HepG2 (cell line): Measurements from ENCODE around the gene TGIF1.

Experiments used
- ATF1 ChIP-seq: IDR thresholded peaks from 2 replicates; pipeline ENCODE4 v1.6.1; 2016; ENCODE audit warnings: mild to moderate bottlenecking, control low read depth
- CREB1 ChIP-seq, 2 experiments: fragments of 450-650 bp in 1 of 2; IDR thresholded peaks; 2 replicates each; pipeline ENCODE4 v1.6.1; 2016 to 2017; ENCODE audit warnings: control low read depth in 1 of 2, mild to moderate bottlenecking in 1 of 2, missing compliant biosample characterization in 1 of 2, missing genetic modification characterization in 1 of 2
- KLF16 ChIP-seq, 2 experiments: sonication (generic) in 1 of 2; formaldehyde crosslinking in 1 of 2; IDR thresholded peaks; 2 replicates each; pipeline versions ENCODE4 v1.6.1 to v1.8.0; 2016 to 2023; ENCODE audit warnings: missing genetic modification reagents in 2 of 2, missing compliant biosample characterization in 1 of 2
- NCOA5 ChIP-seq: sonication (generic); formaldehyde crosslinking; IDR thresholded peaks from 2 replicates; pipeline ENCODE4 v1.4.0; 2020; ENCODE audit warnings: missing genetic modification reagents
- NKX3-1 ChIP-seq: sonication (generic); formaldehyde crosslinking; IDR thresholded peaks from 2 replicates; pipeline ENCODE4 v1.5.0; 2020; ENCODE audit warnings: missing genetic modification reagents
- PHF21A ChIP-seq: sonication (generic); formaldehyde crosslinking; IDR thresholded peaks from 2 replicates; pipeline ENCODE4 v1.5.0; 2020; ENCODE audit warnings: mild to moderate bottlenecking, missing genetic modification reagents
- RFX5 ChIP-seq: IDR thresholded peaks from 2 replicates; pipeline ENCODE4 v1.6.1; 2011; ENCODE audit warnings: low read depth, low read length, improper control_type of control experiment
- ZNF138 ChIP-seq: sonication (generic); formaldehyde crosslinking; IDR thresholded peaks from 2 replicates; pipeline ENCODE4 v1.5.0; 2020; ENCODE audit warnings: mild to moderate bottlenecking, low read depth, missing genetic modification reagents
- ZNF274 ChIP-seq: sonication (generic); formaldehyde crosslinking; IDR thresholded peaks from 2 replicates; pipeline ENCODE4 v1.5.1; 2020; ENCODE audit warnings: mild to moderate bottlenecking, missing genetic modification reagents
- TF ChIP-seq, protein P1 (sequence below): sonication (generic); formaldehyde crosslinking; IDR thresholded peaks from 2 replicates; pipeline ENCODE4 v1.5.0; 2020; ENCODE audit warnings: mild to moderate bottlenecking, missing genetic modification reagents, moderate library complexity

DNA sequence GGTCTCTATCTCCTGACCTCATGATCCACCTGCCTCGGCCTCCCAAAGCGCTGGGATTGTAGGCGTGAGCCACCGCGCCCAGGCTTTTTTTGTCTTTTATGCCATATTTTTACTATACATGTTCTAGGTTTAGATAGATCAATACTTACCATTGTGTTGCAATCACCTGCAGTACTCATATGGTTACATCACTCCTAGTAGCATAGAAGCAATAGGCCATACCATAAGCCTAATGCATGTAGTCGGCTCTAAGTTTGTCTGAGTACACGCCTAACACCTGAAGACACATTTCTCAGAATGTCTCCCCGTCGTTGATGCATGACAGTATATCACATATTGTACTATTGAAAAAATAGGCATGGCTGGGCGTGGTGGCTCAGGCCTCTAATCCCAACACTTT, 27.1 kb upstream of the TGIF1 start:
- TF ChIP-seq PHF21A (CRISPR knock-in tag) (no peak), KLF16 (CRISPR knock-in tag; IDR thresholded peaks at IDR 0.05) (no peak), NKX3-1 (CRISPR knock-in tag) (no peak), NCOA5 (no peak), CREB1 (IDR thresholded peaks at IDR 0.05) (no peak), CREB1 (CRISPR knock-in tag; IDR thresholded peaks at IDR 0.05) (no peak), ZNF138 (no peak), RFX5 (no peak), ZNF274 (no peak), ATF1 (CRISPR knock-in tag) (no peak)
- TF ChIP-seq, protein P1, sequence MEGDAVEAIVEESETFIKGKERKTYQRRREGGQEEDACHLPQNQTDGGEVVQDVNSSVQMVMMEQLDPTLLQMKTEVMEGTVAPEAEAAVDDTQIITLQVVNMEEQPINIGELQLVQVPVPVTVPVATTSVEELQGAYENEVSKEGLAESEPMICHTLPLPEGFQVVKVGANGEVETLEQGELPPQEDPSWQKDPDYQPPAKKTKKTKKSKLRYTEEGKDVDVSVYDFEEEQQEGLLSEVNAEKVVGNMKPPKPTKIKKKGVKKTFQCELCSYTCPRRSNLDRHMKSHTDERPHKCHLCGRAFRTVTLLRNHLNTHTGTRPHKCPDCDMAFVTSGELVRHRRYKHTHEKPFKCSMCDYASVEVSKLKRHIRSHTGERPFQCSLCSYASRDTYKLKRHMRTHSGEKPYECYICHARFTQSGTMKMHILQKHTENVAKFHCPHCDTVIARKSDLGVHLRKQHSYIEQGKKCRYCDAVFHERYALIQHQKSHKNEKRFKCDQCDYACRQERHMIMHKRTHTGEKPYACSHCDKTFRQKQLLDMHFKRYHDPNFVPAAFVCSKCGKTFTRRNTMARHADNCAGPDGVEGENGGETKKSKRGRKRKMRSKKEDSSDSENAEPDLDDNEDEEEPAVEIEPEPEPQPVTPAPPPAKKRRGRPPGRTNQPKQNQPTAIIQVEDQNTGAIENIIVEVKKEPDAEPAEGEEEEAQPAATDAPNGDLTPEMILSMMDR (CRISPR knock-in tag), result no peak
